PFSK-1 (cell line): ENCODE data around the gene DUSP8.

Experiments
- FOXP2 ChIP-seq: optimal IDR thresholded peaks from 2 replicates; pipeline ENCODE3; 2011; ENCODE audit warnings: borderline replicate concordance, control low read depth, inconsistent platforms; ENCODE audit not compliant: insufficient read depth; ENCODE audit errors: extremely low read length, extremely low read depth
- POLR2AphosphoS5 ChIP-seq: IDR thresholded peaks from 2 replicates; pipeline ENCODE4 v1.6.1; 2012; ENCODE audit warnings: low read depth, mild to moderate bottlenecking, control low read depth, low read length, moderate library complexity
- SIN3A ChIP-seq: IDR thresholded peaks from 2 replicates; pipeline ENCODE4 v1.6.1; 2012; ENCODE audit warnings: mild to moderate bottlenecking, low read length, moderate library complexity, borderline replicate concordance; ENCODE audit not compliant: insufficient read depth
- TAF1 ChIP-seq: IDR thresholded peaks from 2 replicates; pipeline ENCODE4 v1.6.1; 2012; ENCODE audit warnings: low read length, control low read depth, borderline replicate concordance; ENCODE audit not compliant: insufficient read depth
- TF ChIP-seq, protein P1 (sequence below), 2 experiments: IDR thresholded peaks; 2 replicates each; pipeline versions ENCODE4 v1.6.1 to v1.8.0; 2011 to 2012; ENCODE audit warnings: low read depth in 2 of 2, low read length in 2 of 2, control low read depth in 1 of 2, inconsistent platforms in 1 of 2, mild to moderate bottlenecking in 1 of 2, moderate library complexity in 1 of 2; ENCODE audit not compliant: insufficient read depth in 1 of 2

The DUSP8 gene

DNA sequence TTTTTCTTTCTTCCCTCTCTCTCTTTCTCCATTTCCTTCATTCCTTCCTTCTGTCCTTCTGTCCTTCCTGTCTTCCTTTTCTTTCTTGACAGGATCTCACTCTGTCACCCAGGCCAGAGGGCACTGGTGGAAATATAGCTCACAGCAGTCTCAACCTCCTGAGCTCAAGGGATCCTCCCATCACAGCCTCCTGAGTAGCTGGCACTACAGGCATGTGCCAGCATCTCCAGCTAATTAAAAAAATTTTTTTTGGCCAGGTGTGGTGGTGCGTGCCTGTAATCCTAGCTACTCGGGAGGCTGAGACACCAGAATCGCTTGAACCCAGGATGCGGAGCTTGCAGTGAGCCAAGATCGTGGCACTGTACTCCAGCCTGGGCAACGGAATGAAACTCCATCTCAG is 4.8 kb upstream of the DUSP8 start:
- TF ChIP-seq TAF1 = no peak
- no peak for TF ChIP-seq POLR2AphosphoS5
- TF ChIP-seq, protein P1, sequence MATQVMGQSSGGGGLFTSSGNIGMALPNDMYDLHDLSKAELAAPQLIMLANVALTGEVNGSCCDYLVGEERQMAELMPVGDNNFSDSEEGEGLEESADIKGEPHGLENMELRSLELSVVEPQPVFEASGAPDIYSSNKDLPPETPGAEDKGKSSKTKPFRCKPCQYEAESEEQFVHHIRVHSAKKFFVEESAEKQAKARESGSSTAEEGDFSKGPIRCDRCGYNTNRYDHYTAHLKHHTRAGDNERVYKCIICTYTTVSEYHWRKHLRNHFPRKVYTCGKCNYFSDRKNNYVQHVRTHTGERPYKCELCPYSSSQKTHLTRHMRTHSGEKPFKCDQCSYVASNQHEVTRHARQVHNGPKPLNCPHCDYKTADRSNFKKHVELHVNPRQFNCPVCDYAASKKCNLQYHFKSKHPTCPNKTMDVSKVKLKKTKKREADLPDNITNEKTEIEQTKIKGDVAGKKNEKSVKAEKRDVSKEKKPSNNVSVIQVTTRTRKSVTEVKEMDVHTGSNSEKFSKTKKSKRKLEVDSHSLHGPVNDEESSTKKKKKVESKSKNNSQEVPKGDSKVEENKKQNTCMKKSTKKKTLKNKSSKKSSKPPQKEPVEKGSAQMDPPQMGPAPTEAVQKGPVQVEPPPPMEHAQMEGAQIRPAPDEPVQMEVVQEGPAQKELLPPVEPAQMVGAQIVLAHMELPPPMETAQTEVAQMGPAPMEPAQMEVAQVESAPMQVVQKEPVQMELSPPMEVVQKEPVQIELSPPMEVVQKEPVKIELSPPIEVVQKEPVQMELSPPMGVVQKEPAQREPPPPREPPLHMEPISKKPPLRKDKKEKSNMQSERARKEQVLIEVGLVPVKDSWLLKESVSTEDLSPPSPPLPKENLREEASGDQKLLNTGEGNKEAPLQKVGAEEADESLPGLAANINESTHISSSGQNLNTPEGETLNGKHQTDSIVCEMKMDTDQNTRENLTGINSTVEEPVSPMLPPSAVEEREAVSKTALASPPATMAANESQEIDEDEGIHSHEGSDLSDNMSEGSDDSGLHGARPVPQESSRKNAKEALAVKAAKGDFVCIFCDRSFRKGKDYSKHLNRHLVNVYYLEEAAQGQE (IDR thresholded peaks at IDR 0.05; ENCODE audit: insufficient read depth in 1 of 2, low read depth in 2 of 2, low read length in 2 of 2) = no peak
- no peak for TF ChIP-seq FOXP2
- no peak for TF ChIP-seq SIN3A

DNA sequence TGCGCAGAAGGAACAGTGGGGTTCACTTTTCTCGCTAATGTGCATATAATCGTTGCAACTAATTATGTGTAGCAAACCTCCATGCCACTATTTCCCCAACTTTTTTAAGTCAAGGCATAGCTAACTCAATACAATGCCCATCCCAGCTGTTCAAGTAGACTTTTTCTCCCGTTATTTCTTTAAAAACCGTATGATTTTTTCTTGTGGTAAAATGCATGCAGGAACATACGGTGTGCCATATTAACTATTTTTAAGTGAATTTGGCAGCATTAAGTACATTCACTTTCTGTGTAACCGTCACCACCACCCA is 2.8 kb upstream of the DUSP8 start:
- TF ChIP-seq, protein P1 (IDR thresholded peaks at IDR 0.05; ENCODE audit: insufficient read depth in 1 of 2, low read depth in 2 of 2, low read length in 2 of 2) = no peak
- TF ChIP-seq FOXP2 = no peak
- TF ChIP-seq SIN3A = no peak
- no peak for TF ChIP-seq TAF1
- TF ChIP-seq POLR2AphosphoS5 = no peak

DNA sequence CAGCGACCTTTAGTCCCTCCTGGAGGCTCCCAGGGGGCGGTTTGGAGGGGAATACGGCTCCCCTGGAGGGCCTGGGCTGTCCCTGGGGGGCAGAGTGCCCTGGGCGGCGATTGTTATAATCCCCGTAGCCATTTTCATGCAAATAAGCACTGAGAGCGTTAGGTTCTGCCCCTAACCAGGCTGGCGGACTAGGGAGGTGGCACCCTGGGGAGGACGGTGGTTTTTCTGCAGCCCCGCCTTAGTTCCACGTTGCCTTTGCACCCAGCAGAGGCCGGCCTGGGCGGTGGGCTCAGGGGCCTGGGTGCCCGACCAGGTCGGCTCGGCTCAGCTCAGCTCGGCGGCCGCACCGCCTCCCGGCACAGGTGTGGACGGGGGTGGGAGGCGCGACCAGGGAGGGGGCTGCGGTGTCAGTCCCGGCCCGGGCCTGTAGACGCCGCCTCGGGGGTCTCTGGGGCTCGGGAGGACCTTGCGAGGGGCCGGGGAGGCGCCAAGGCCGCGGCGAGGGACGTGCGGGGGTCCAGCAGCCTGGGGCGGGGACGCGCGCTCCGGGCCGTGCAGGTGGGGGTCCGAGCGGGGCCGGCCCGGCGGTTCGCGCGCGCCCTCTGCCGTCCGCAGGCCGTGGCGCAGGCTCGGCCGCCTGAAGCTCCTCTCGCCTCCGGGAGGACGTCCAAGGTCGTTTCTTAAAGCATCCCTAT is 2.3 kb upstream of the DUSP8 start:
- no peak for TF ChIP-seq POLR2AphosphoS5
- no peak for TF ChIP-seq SIN3A
- peak; percentile 57 for TF ChIP-seq FOXP2
- no peak for TF ChIP-seq TAF1

DNA sequence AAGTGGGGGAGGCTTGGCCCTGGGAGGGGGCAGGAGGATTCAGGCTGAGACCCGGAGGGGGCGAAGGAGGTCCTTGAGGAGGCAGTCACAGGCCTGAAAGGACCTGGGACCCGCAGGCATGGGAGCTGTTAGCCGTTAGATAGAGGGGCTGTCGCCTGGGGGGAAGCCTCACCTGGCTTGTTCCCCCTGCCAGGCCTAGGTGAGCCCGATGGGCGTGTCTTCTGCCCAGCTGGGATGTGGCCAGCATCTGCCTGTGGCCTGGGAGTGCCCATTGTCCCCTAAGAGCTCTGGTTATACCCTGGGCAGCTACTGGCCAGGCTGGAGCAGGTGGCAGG is 1.8 kb upstream of the DUSP8 start:
- TF ChIP-seq SIN3A (no peak), TAF1 (no peak), POLR2AphosphoS5 (no peak), FOXP2 (no peak)
- TF ChIP-seq, protein P1 (IDR thresholded peaks at IDR 0.05; ENCODE audit: insufficient read depth in 1 of 2, low read depth in 2 of 2, low read length in 2 of 2) = no peak

DNA sequence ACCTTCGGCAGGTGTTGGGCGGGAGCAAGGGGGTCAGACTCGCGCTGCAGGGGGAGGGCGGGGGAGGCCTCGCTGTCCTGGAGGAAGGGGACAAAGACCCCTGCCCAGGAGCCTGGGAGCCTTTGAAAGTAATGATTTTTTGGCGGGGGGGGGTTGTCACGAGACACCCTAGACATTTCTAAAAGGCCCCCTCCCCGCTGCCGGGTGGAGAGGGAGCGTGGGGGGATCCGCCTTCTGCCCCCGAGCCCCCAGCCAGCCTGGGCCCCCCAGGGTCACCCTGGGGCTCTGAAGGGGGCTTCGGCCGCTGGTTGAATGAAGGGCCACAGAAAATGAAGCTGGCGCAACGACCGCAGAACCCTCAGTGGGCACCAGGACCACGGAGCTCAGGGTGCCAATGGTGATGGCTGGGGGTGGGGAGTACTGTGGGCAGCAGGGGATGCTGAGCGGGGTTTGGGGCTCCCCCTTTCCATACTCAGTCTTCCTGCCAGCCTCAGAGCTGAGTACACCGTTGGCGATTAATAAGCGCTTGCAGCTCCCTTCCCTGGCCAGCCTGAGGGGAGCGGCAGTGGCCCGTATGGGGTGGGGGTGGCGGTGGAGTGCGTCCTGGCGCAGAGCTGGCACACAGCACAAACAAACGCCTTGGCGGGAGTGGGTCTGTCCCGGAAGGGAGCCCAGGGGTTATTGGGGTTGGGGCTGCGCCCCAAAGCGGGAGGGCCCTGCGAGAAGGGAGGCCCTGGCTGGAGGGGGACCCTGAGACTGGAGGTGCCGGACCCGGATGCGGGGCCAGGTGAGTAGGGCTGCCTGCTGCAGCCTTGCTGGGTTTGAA is 1.2 kb upstream of the DUSP8 start:
- no peak for TF ChIP-seq FOXP2
- TF ChIP-seq POLR2AphosphoS5 = no peak
- no peak for TF ChIP-seq SIN3A
- no peak for TF ChIP-seq TAF1
- TF ChIP-seq, protein P1 (IDR thresholded peaks at IDR 0.05; ENCODE audit: insufficient read depth in 1 of 2, low read depth in 2 of 2, low read length in 2 of 2) = no peak
